H9 (cell line): Measurements from ENCODE around the gene MFRP. TPM values are rescaled to one million over a fixed set of nuclear protein-coding genes. Genes with fewer than 3 reads are reported as not detected.

Experiments
- DNase-seq: peaks from one replicate; pipeline ENCODE4 v3.0.0-alpha.2; 2017
- H2AFZ ChIP-seq: one replicate; pipeline ENCODE4 v1.6.1; 2013; ENCODE audit warnings: mild to moderate bottlenecking, low read length, control low read depth, moderate library complexity
- H2AK5ac ChIP-seq: 2 replicates; pipeline ENCODE4 v1.6.1; 2013; ENCODE audit warnings: low read length, control low read depth, mixed read lengths; ENCODE audit not compliant: insufficient read length
- H2BK120ac ChIP-seq: one replicate; pipeline ENCODE4 v1.6.1; 2013; ENCODE audit warnings: low read depth, mild to moderate bottlenecking, low read length, control low read depth, inconsistent platforms; ENCODE audit not compliant: poor library complexity, severe bottlenecking
- H2BK12ac ChIP-seq: 2 replicates; pipeline ENCODE4 v1.6.1; 2013; ENCODE audit warnings: low read length, control low read depth, mixed read lengths, low read depth; ENCODE audit not compliant: insufficient read length
- H2BK15ac ChIP-seq: 2 replicates; pipeline ENCODE4 v1.6.1; 2013; ENCODE audit warnings: low read depth, low read length, control low read depth
- H2BK20ac ChIP-seq: one replicate; pipeline ENCODE4 v1.6.1; 2013; ENCODE audit warnings: low read depth, mild to moderate bottlenecking, low read length, control low read depth, inconsistent platforms; ENCODE audit not compliant: poor library complexity, severe bottlenecking
- H2BK5ac ChIP-seq: 2 replicates; pipeline ENCODE4 v1.6.1; 2013; ENCODE audit warnings: low read length, control low read depth, mixed read lengths; ENCODE audit not compliant: insufficient read length
- H3K14ac ChIP-seq: 2 replicates; pipeline ENCODE4 v1.6.1; 2013; ENCODE audit warnings: low read length, control low read depth; ENCODE audit not compliant: insufficient read depth
- H3K18ac ChIP-seq: 2 replicates; pipeline ENCODE4 v1.6.1; 2013; ENCODE audit warnings: low read depth, mild to moderate bottlenecking, mixed read lengths, low read length, control low read depth; ENCODE audit not compliant: insufficient read length
- H3K23ac ChIP-seq: 2 replicates; pipeline ENCODE4 v1.6.1; 2013; ENCODE audit warnings: low read length, control low read depth, mixed read lengths, low read depth; ENCODE audit not compliant: insufficient read length
- H3K23me2 ChIP-seq: 2 replicates; pipeline ENCODE4 v1.6.1; 2013; ENCODE audit warnings: low read depth, mild to moderate bottlenecking, mixed read lengths, low read length, control low read depth; ENCODE audit not compliant: insufficient read length, poor library complexity, severe bottlenecking
- H3K27ac ChIP-seq: 2 replicates; pipeline ENCODE4 v1.5.1; 2013; ENCODE audit warnings: low read length, control low read depth, mixed read lengths, low read depth; ENCODE audit not compliant: insufficient read length
- H3K27me3 ChIP-seq: 2 replicates; pipeline ENCODE4 v1.6.1; 2013; ENCODE audit warnings: low read length, control low read depth, inconsistent platforms; ENCODE audit not compliant: insufficient read depth
- H3K4ac ChIP-seq: 2 replicates; pipeline ENCODE4 v1.6.1; 2013; ENCODE audit warnings: low read depth, mild to moderate bottlenecking, control low read depth, inconsistent platforms, low read length, moderate library complexity
- H3K4me1 ChIP-seq: 2 replicates; pipeline ENCODE4 v1.6.1; 2013; ENCODE audit warnings: low read length, control low read depth, inconsistent platforms; ENCODE audit not compliant: insufficient read depth
- H3K4me2 ChIP-seq: 2 replicates; pipeline ENCODE4 v1.6.1; 2013; ENCODE audit warnings: low read length, control low read depth, mixed read lengths; ENCODE audit not compliant: insufficient read length, insufficient read depth
- H3K56ac ChIP-seq: 2 replicates; pipeline ENCODE4 v1.6.1; 2013; ENCODE audit warnings: low read depth, mild to moderate bottlenecking, mixed read lengths, low read length, control low read depth; ENCODE audit not compliant: insufficient read length
- H3K79me1 ChIP-seq: 2 replicates; pipeline ENCODE4 v1.6.1; 2013; ENCODE audit warnings: low read depth, mild to moderate bottlenecking, moderate library complexity, low read length, control low read depth, inconsistent platforms; ENCODE audit not compliant: insufficient read depth, poor library complexity, severe bottlenecking
- H3K79me2 ChIP-seq: 2 replicates; pipeline ENCODE4 v1.6.1; 2013; ENCODE audit warnings: low read length, control low read depth, inconsistent platforms; ENCODE audit not compliant: insufficient read depth
- H3K9ac ChIP-seq: 2 replicates; pipeline ENCODE4 v1.6.1; 2013; ENCODE audit warnings: low read length, control low read depth, mixed read lengths; ENCODE audit not compliant: insufficient read length; ENCODE audit errors: extremely low read depth
- H3K9me3 ChIP-seq: one replicate; pipeline ENCODE4 v1.6.1; 2013; ENCODE audit warnings: low read depth, low read length, inconsistent platforms; ENCODE audit not compliant: control insufficient read depth
- H3T11ph ChIP-seq: one replicate; pipeline ENCODE4 v1.6.1; 2013; ENCODE audit warnings: mild to moderate bottlenecking, low read length, control low read depth, inconsistent platforms
- H4K20me1 ChIP-seq: one replicate; pipeline ENCODE4 v1.6.1; 2013; ENCODE audit not compliant: control insufficient read depth, insufficient read length, insufficient read depth
- H4K5ac ChIP-seq: 2 replicates; pipeline ENCODE4 v1.6.1; 2013; ENCODE audit warnings: low read depth, mild to moderate bottlenecking, mixed read lengths, low read length, control low read depth; ENCODE audit not compliant: insufficient read length
- H4K8ac ChIP-seq: replicated peaks from 2 replicates; pipeline ENCODE4 v1.6.1; 2013; ENCODE audit warnings: low read length, control low read depth, mixed read lengths, low read depth; ENCODE audit not compliant: insufficient read length
- H4K91ac ChIP-seq: 2 replicates; pipeline ENCODE4 v1.6.1; 2013; ENCODE audit warnings: low read depth, mild to moderate bottlenecking, moderate library complexity, mixed read lengths, low read length, control low read depth; ENCODE audit not compliant: insufficient read length
- H3K27ac Mint-ChIP-seq, 3 experiments: 2 replicates in 2 of 3; 3 replicates in 1 of 3; pipeline ENCODE4 v1.8.0; 2020 to 2021; ENCODE audit warnings: mixed read lengths in 3 of 3, mild to moderate bottlenecking in 1 of 3, moderate library complexity in 1 of 3
- H3K27me3 Mint-ChIP-seq: 2 replicates; pipeline ENCODE4 v1.8.0; 2021; ENCODE audit warnings: low read depth, mild to moderate bottlenecking, moderate library complexity, mixed read lengths
- H3K36me3 Mint-ChIP-seq, 3 experiments: 2 replicates in 2 of 3; 3 replicates in 1 of 3; pipeline ENCODE4 v1.8.0; 2020 to 2021; ENCODE audit warnings: low read depth in 3 of 3, mixed read lengths in 3 of 3; ENCODE audit not compliant: insufficient read depth in 1 of 3
- H3K4me1 Mint-ChIP-seq, 2 experiments: 2 replicates each; pipeline ENCODE4 v1.8.0; 2020; ENCODE audit warnings: mixed read lengths in 2 of 2
- H3K4me3 Mint-ChIP-seq, 2 experiments: 2 replicates in 1 of 2; 3 replicates in 1 of 2; pipeline ENCODE4 v1.8.0; 2020 to 2021; ENCODE audit warnings: mild to moderate bottlenecking in 2 of 2, mixed read lengths in 2 of 2, moderate library complexity in 1 of 2
- H3K9me3 Mint-ChIP-seq, 2 experiments: 2 replicates in 1 of 2; 3 replicates in 1 of 2; pipeline ENCODE4 v1.8.0; 2020; ENCODE audit warnings: mild to moderate bottlenecking in 2 of 2, mixed read lengths in 2 of 2, moderate library complexity in 1 of 2
- CTCF ChIP-seq: fragments of 200-600 bp; sonication (generic); conservative IDR thresholded peaks from 3 replicates; pipeline ENCODE4 v1.8.0; 2021; ENCODE audit warnings: antibody characterized with exemption, mild to moderate bottlenecking
- WGBS: extraction: QIAGEN DNeasy Blood & Tissue Kit; methylation state at CpG from one replicate; pipeline ENCODE4 v1.1.7; 2013; ENCODE audit warnings: missing lambda C conversion rate, low lambda C conversion rate, mixed read lengths; ENCODE audit not compliant: insufficient read length; ENCODE audit errors: extremely low coverage; 5-methylcytosine and 5-hydroxymethylcytosine counted together
- total RNA-seq: library from RNA; stranded (reverse); gene quantifications from 2 replicates; pipeline ENCODE4 v1.2.1, GENCODE V29; 2021

Gene MFRP
- total RNA-seq, 1 experiment from 2014 or later, result not detected

- peak overlapping the region; percentile 77 for H3K4me2 ChIP-seq
- H2BK120ac ChIP-seq, result no peak overlapping the region
- no peak overlapping the region for H2AFZ ChIP-seq
- H4K91ac ChIP-seq, result no peak overlapping the region
- H3K27ac Mint-ChIP-seq, result no peak overlapping the region
- no peak overlapping the region for H2BK20ac ChIP-seq
- TF ChIP-seq CTCF, result peak; percentile 33; the same call in 2 of the 3 replicates
- no peak overlapping the region for H3K4ac ChIP-seq
- no peaks in the 10 kb centered on the region for H3K9me3 Mint-ChIP-seq
- H3K27me3 ChIP-seq, result peaks cover 9% of the 10 kb centered on the region; the same call in 1 of the 2 replicates
- no peak overlapping the region for H3K14ac ChIP-seq
- H3K4me1 ChIP-seq, result peaks cover 15% of the 10 kb centered on the region; the same call in 1 of the 2 replicates
- H3K4me1 Mint-ChIP-seq, result peaks cover 38 to 43% of the 10 kb centered on the region in 2 experiments
- no peak overlapping the region for H2AK5ac ChIP-seq
- no peak overlapping the region for H3K27ac ChIP-seq
- no peak overlapping the region for H4K8ac ChIP-seq
- peak overlapping the region; percentile 66 to 77 for H3K4me3 Mint-ChIP-seq
- no peak overlapping the region for H3K18ac ChIP-seq
- H2BK5ac ChIP-seq, result no peak overlapping the region
- no peak overlapping the region for H4K5ac ChIP-seq
- H2BK12ac ChIP-seq, result no peak overlapping the region
- peaks cover 22% of the 10 kb centered on the region for H3K23me2 ChIP-seq
- no CpG with 5 or more reads among the region's 29 CpGs for WGBS
- no peaks in the 10 kb centered on the region for H4K20me1 ChIP-seq
- no peak overlapping the region for H3T11ph ChIP-seq
- H2BK15ac ChIP-seq, result no peak overlapping the region
- no peak overlapping the region for H3K56ac ChIP-seq
- H3K27me3 Mint-ChIP-seq, result peaks cover 38% of the 10 kb centered on the region
- H3K36me3 Mint-ChIP-seq, result peaks cover 0 to 25% (median 12%) of the 10 kb centered on the region in 3 experiments; a peak in 5 of 7 replicates
- no peaks in the 10 kb centered on the region for H3K79me1 ChIP-seq
- no peaks in the 10 kb centered on the region for H3K9me3 ChIP-seq
- DNase-seq, result peak; percentile 82
- H3K23ac ChIP-seq, result no peak overlapping the region
- no peak overlapping the region for H3K9ac ChIP-seq
- no peaks in the 10 kb centered on the region for H3K79me2 ChIP-seq
Measured at GRCh38 chr11:119315131-119316015, 31.1 kb downstream of the MFRP start.
